Omental fat pad (tissue), 4 donors: ENCODE results near the gene NUB1. TPM values are rescaled to one million over a fixed set of nuclear protein-coding genes. Genes with fewer than 3 reads are reported as not detected.

Experiments used
- ATAC-seq: fragments of 150-250 bp; one replicate; pipeline ENCODE4 v1.9.1; 2016; ENCODE audit warnings: mild to moderate bottlenecking, moderate library complexity; ENCODE audit not compliant: low FRiP score
- DNase-seq: peaks from one replicate; pipeline ENCODE4 v3.0.0-alpha.2; 2019; ENCODE audit warnings: low spot score
- total RNA-seq, 4 donors: library from RNA; depleted of rRNA; stranded (reverse); fragments of >200 nt; gene quantifications; one replicate each; pipeline ENCODE4 v1.1.0, GENCODE V29; 2016
- TF ChIP-seq, protein P1 (sequence below), 3 donors: fragments of 450-650 bp; IDR thresholded peaks; one replicate each; pipeline ENCODE4 v1.5.1; 2016 to 2017; ENCODE audit warnings: antibody characterized with exemption in 3 of 3, mild to moderate bottlenecking in 3 of 3, moderate library complexity in 2 of 3

NUB1 gene
- total RNA-seq, 4 donors from 2014 or later: 48.6 to 76.4 (median 56.0) TPM

DNA sequence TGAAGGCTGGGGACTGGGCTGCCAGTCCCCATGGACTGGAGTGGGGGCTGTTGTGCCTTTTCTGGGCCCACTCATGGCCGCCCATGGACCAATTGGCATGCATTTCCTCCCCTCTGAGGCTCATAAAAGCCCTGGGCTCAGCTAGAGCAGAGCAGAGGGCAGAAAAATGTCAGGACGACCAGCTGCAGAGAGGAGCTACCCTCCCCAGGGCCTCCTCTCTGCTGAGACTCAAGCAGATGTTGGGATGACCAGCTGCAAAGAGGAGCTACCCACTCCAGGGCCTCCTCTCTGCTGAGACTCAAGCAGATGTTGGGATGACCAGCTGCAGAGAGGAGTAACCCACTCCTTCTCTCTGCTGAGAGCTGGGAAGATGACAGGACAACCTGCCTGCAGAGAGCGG lies 20.3 kb upstream of the NUB1 start:
- TF ChIP-seq, protein P1, sequence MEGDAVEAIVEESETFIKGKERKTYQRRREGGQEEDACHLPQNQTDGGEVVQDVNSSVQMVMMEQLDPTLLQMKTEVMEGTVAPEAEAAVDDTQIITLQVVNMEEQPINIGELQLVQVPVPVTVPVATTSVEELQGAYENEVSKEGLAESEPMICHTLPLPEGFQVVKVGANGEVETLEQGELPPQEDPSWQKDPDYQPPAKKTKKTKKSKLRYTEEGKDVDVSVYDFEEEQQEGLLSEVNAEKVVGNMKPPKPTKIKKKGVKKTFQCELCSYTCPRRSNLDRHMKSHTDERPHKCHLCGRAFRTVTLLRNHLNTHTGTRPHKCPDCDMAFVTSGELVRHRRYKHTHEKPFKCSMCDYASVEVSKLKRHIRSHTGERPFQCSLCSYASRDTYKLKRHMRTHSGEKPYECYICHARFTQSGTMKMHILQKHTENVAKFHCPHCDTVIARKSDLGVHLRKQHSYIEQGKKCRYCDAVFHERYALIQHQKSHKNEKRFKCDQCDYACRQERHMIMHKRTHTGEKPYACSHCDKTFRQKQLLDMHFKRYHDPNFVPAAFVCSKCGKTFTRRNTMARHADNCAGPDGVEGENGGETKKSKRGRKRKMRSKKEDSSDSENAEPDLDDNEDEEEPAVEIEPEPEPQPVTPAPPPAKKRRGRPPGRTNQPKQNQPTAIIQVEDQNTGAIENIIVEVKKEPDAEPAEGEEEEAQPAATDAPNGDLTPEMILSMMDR (IDR thresholded peaks at IDR 0.05): no peak
- ATAC-seq (no peak), DNase-seq (no peak)

DNA sequence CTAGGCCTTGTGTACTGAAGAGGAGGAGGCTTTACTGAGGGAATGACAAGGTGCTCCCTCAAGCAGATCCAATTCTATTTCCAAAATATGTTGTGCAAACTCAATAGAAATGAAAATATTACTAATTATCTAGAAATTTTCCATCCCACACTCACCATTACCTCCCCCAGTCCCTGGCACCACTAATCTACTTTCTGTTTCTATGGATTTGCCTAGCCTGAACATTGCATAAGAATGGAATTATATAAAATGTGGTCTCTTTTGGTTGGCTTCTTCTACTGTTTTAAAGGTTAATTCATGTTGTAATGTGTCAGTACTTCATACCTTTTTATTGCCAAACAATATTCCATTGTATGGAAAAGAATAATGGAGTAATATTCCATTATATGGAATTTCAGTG lies 18.7 kb upstream of the NUB1 start:
- DNase-seq (no peak), ATAC-seq (peak; percentile 75)
- TF ChIP-seq, protein P1 (IDR thresholded peaks at IDR 0.05): no peak

DNA sequence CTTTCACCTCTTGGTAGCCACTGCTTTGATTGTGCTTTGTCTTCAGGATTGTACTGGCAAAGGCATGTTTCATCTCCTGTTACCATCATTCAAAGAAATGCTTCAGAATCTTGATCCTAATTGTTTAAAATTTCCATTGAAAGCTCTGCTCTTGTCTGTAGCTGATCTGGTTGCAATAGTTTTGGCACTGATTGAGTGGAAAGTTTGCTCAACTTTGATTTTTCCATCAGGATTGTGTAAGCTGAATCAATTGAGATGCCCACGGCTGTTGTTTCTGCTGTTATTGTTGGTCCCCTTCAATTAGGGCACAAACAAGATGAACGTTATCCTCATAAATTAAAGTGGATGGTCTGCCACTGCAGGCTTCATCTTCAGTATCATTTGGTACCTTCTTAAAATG lies 14.6 kb upstream of the NUB1 start:
- DNase-seq (no peak), ATAC-seq (no peak)
- TF ChIP-seq, protein P1 (IDR thresholded peaks at IDR 0.05): no peak

DNA sequence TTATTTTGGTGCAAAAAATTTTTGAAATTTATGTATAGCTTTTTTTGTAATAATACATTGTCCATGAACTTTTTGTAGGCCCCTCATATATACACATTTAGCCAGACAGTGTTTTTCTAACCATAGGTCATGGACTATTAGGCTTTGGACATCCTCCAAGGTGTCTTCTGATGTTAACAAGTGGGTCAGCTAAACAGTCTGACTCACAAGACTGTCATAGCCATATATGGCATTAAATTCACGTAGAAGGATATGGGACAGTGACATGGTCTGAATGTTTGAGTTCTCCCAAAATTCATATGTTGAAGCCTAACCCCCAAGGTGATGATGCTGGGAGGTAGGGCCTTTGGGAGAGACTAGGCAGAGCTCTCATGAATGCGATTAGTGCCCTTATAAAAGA lies 14.0 kb upstream of the NUB1 start:
- DNase-seq (no peak), ATAC-seq (no peak)
- TF ChIP-seq, protein P1 (IDR thresholded peaks at IDR 0.05): no peak

DNA sequence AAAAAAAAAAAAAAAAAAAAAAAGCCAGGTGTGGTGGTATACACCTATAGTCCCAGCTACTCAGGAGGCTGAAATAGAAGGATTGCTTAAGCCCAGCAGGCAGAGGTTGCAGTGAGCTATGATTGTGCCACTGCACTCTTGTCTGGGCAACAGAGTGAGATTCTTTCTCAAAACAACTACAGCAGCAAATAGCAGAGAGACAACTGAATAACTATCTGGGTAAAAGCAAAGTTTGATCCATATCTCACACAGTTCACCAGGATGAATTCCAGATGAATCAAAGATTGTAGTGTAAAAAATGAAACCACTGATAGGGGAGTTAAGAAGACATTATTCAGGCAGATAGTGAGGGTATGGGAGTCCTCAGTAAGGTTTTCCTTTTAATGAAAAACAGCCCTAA lies 11.4 kb upstream of the NUB1 start:
- TF ChIP-seq, protein P1 (IDR thresholded peaks at IDR 0.05): no peak
- ATAC-seq: no peak
- no peak for DNase-seq

DNA sequence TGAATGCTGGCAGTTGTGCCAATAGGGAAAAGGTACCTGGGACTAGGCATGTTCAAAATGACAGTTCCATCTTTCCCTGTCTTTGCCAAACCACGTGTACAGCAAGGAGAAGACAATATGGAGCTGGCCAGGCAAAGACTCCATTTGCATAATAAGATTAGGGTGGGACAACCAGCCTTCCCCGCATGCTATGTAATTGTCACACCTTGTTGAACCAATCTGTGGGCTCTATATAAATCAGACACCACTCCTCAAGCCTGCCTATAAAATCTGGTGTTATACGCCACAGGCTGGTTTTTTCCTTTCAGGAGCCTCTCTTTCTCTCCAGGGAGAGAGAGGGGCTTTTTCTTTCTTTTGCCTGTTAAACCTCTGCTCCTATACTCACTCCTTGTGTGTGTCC lies 11.0 kb upstream of the NUB1 start:
- no peak for ATAC-seq
- TF ChIP-seq, protein P1 (IDR thresholded peaks at IDR 0.05): no peak
- no peak for DNase-seq

DNA sequence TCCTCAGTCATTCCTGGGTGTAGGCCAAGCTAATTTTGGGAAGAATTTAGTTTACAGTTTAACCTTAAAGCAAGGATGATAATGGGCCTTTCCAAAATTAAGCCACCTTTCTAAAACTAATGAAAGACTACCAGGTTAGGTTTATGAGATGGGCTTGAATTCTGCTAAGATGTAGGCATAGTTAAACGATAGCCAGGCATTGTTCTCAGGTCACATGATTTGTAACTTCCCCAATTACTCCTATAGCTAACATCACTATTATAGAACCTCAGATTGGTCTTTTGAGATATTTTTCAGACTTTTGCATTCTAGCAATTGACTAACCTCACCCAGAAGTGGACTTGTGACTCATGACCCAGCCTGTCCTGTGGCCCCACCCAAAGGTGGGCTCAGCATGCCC lies 7.0 kb upstream of the NUB1 start:
- DNase-seq: no peak
- TF ChIP-seq, protein P1 (IDR thresholded peaks at IDR 0.05): no peak
- ATAC-seq: no peak
